Measurements from ENCODE around the gene KDM5C. TPM values are rescaled to one million over a fixed set of nuclear protein-coding genes. Genes with fewer than 3 reads are reported as not detected.

Gene KDM5C
- total RNA-seq, 1 donor from 2014 or later, result 114 TPM

DNA sequence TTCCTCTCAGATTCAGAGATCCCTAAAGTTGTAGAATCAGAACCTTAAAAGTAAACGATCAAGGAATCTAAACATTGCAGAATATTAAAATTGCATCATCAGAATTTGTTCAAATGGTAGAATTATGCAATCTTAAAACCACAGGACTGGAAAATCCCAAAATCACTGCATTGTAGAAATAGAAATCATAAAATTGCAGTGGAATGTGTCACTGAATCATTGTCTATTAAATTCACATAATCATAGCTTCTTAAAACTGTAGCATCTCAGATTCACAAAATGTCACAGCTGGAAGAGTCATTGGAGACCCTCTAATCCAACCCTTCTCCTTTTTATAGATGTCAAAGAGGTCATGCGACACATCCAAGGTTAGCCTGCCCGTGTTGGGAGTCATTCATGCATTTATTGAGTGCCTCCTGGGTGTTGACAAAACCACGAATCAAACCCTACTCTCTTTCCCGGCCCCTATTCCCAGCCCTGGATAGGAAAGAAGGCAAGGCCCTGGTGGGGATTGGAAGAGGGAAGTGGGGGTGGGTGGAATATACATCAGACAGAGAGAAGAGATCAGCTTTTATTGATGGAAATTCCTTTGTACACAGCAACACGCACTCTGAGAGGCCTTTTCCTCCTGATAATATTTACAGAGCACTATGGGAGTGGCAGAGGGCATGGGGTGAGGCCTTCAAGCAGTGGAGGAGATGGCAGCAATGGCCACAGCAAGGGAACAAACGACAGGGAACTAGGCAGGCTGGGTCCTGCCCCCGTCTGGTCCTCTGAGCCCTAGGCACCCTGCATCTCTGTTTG is 41.0 kb upstream of the KDM5C start:
- peaks cover 16% of the 10 kb centered on the region for H3K27me3 ChIP-seq (ENCODE audit: control insufficient read depth, insufficient read depth, low read length)
- no peak overlapping the region for H3K4me3 ChIP-seq (ENCODE audit: low read depth, low read length)
- TF ChIP-seq, protein P1, sequence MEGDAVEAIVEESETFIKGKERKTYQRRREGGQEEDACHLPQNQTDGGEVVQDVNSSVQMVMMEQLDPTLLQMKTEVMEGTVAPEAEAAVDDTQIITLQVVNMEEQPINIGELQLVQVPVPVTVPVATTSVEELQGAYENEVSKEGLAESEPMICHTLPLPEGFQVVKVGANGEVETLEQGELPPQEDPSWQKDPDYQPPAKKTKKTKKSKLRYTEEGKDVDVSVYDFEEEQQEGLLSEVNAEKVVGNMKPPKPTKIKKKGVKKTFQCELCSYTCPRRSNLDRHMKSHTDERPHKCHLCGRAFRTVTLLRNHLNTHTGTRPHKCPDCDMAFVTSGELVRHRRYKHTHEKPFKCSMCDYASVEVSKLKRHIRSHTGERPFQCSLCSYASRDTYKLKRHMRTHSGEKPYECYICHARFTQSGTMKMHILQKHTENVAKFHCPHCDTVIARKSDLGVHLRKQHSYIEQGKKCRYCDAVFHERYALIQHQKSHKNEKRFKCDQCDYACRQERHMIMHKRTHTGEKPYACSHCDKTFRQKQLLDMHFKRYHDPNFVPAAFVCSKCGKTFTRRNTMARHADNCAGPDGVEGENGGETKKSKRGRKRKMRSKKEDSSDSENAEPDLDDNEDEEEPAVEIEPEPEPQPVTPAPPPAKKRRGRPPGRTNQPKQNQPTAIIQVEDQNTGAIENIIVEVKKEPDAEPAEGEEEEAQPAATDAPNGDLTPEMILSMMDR (IDR thresholded peaks at IDR 0.05; ENCODE audit: insufficient read depth, low read length, poor library complexity, severe bottlenecking), result no peak
- no peaks in the 10 kb centered on the region for H3K36me3 ChIP-seq (ENCODE audit: control insufficient read depth, insufficient read depth, low read length)
- no peak for DNase-seq (ENCODE audit: low read depth)

DNA sequence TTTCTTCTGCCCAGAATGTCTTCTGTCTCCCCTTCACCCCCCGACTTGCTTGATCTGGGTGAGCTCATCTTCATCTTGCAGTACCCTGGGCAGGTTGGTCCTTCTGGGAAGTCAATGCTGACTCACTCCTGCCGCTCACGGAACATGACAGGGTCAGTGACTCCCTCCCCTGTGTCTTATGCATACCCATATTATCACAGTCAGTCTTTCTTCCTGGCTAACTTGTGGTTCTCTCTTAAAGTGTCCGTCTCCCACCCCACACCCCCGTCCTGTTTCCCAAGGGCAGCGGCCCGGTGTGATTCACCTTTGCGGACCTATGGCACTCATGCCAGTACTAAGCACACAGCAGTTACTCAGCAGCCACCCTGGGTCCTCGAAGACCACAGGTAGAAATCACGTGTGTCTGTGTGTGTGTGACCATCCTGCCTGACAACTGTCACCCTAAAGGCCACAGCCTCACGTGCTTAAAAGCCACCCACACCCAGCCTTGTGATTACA is 38.6 kb upstream of the KDM5C start:
- no peak for DNase-seq (ENCODE audit: low read depth)
- Histone ChIP-seq H3K27me3 (ENCODE audit: control insufficient read depth, insufficient read depth, low read length) (peaks cover 16% of the 10 kb centered on the region), H3K4me3 (ENCODE audit: low read depth, low read length) (no peak overlapping the region), H3K36me3 (ENCODE audit: control insufficient read depth, insufficient read depth, low read length) (no peaks in the 10 kb centered on the region)
- TF ChIP-seq, protein P1 (IDR thresholded peaks at IDR 0.05; ENCODE audit: insufficient read depth, low read length, poor library complexity, severe bottlenecking), result no peak

DNA sequence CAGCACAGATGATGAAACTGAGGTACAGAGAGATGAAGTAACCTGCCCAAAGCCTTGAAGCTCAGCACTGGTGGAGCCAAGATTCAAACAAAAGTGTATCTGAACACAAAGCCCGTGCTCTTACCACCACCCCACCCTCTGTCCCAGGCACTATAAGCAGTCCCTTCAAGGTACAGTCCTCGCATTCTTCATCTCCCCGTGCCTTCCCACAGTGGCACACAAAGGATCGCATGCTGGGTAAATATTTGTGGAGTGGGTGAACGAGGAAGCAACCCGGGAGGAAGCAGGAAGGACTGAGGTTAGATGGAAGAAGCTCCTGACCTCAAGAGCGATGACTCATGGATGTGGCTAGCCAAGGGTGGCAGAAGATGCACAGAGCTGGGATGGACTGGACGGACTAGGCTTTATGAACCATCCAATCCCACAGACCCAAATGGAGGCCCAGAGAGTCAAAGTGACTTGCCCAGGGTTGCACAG is 37.9 kb upstream of the KDM5C start:
- Histone ChIP-seq H3K27me3 (ENCODE audit: control insufficient read depth, insufficient read depth, low read length) (peaks cover 16% of the 10 kb centered on the region), H3K4me3 (ENCODE audit: low read depth, low read length) (no peak overlapping the region), H3K36me3 (ENCODE audit: control insufficient read depth, insufficient read depth, low read length) (no peaks in the 10 kb centered on the region)
- TF ChIP-seq, protein P1 (IDR thresholded peaks at IDR 0.05; ENCODE audit: insufficient read depth, low read length, poor library complexity, severe bottlenecking), result no peak
- DNase-seq (ENCODE audit: low read depth), result no peak

DNA sequence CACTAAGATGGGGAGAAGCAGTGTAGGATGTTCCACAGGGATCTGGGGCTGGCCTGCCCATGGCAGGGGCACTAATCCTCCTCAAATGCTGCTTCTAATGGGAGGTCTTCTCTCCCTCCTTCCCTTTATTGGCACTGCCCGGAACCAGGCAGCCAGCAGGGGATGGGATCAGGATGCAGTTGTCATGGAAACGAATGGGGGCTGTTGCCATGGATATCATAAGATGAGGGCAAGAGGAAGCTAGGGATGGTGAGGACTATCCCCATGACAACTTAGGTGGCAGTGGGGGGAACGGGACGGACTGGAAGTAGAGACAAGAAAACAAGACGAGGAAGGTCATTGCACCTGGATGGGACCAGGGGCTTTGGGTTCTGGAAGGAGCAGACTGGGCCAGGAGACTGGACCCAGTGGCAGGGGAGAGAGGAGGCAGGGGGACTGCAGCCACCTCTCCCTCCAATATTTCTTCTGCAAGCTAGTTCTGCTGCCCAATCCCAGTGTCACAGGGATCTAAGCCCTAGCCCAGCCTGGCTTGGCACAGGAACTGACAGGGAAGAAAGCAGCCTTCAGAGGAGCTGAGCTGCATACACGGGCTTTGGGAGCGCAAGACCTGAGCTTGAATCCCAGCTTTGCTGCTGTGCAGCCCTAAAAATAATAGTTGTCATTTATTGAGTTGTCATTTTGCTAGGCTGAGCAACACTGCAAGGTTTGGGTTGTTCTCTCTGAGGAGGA is 37.3 kb upstream of the KDM5C start:
- H3K36me3 ChIP-seq (ENCODE audit: control insufficient read depth, insufficient read depth, low read length), result no peaks in the 10 kb centered on the region
- H3K4me3 ChIP-seq (ENCODE audit: low read depth, low read length), result no peak overlapping the region
- H3K27me3 ChIP-seq (ENCODE audit: control insufficient read depth, insufficient read depth, low read length), result peaks cover 17% of the 10 kb centered on the region
- no peak for DNase-seq (ENCODE audit: low read depth)
- TF ChIP-seq, protein P1 (IDR thresholded peaks at IDR 0.05; ENCODE audit: insufficient read depth, low read length, poor library complexity, severe bottlenecking), result no peak

DNA sequence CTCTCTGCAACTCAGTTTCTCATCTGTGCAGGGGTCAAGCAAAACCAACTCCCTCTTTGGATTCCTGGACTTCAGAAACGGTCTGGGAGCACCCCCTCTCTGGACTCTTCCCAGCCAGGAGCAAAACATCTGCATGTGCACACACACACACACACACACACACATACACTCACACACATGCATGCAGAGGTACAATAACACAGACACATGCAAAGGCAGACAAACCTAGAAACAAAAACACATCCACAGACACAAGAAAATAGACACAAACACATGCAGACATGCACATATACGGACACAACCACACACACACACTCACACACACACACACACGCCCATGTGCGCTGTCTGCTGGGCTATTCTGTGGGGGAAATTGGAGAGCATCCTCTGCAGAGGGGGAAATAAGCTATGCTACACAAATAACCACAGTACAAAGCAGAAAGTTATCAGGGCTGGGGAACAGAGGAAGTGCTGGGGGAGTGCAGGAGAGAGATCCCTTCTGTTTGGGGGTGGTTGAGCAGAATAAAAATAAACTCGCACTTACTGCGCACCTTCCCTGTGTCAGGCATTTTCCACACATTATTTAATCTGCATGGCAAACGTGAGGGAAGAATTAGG is 36.5 kb upstream of the KDM5C start:
- no peak overlapping the region for H3K4me3 ChIP-seq (ENCODE audit: low read depth, low read length)
- DNase-seq (ENCODE audit: low read depth), result no peak
- no peaks in the 10 kb centered on the region for H3K36me3 ChIP-seq (ENCODE audit: control insufficient read depth, insufficient read depth, low read length)
- H3K27me3 ChIP-seq (ENCODE audit: control insufficient read depth, insufficient read depth, low read length), result peaks cover 16% of the 10 kb centered on the region
- TF ChIP-seq, protein P1 (IDR thresholded peaks at IDR 0.05; ENCODE audit: insufficient read depth, low read length, poor library complexity, severe bottlenecking), result no peak
